ENCODE results near the gene DDX25.

DDX25 gene

GRCh38 chr11:125978181-125978716 is 73.9 kb downstream of the DDX25 start:
- DNase-seq (ENCODE audit: low read depth) = no peak

Data from stimulated activated CD8-positive, alpha-beta memory T cell treated with anti-CD3 and anti-CD28 coated beads, Interleukin-15, amount 100 ng/mL, for 24 hours (primary cell).